Lung (tissue), 12 donors: ENCODE results near the gene NBEAL2. TPM values are rescaled to one million over a fixed set of nuclear protein-coding genes. Genes with fewer than 3 reads are reported as not detected.

Experiments used
- ATAC-seq: fragments of 200-7000 bp; cut with Tn5 transposase; one replicate; pipeline ENCODE4 v1.9.1; 2020; ENCODE audit warnings: moderate number of reproducible peaks; ENCODE audit not compliant: insufficient read depth, low FRiP score
- DNase-seq, 3 donors: peaks; one replicate each; pipeline ENCODE4 v3.0.0-alpha.2; 2013 to 2017
- H3K27ac ChIP-seq, 2 donors: one replicate each; pipeline ENCODE4 v1.5.1; 2013; ENCODE audit warnings: mild to moderate bottlenecking in 2 of 2, moderate library complexity in 2 of 2, control low read depth in 1 of 2, inconsistent platforms in 1 of 2, low read depth in 1 of 2, low read length in 1 of 2
- H3K27me3 ChIP-seq, 3 donors: one replicate each; pipeline ENCODE4 v1.5.1; 2013; ENCODE audit warnings: low read length in 2 of 3; ENCODE audit not compliant: control insufficient read depth in 3 of 3, insufficient read depth in 3 of 3
- H3K36me3 ChIP-seq, 4 donors: one replicate each; pipeline ENCODE4 v1.5.1; 2013; ENCODE audit warnings: low read length in 4 of 4, mild to moderate bottlenecking in 1 of 4, moderate library complexity in 1 of 4; ENCODE audit not compliant: control insufficient read depth in 4 of 4, insufficient read depth in 4 of 4
- H3K4me1 ChIP-seq, 5 donors: one replicate each; pipeline ENCODE4 v1.5.1; 2013; ENCODE audit warnings: low read length in 5 of 5, mild to moderate bottlenecking in 2 of 5, moderate library complexity in 1 of 5; ENCODE audit not compliant: control insufficient read depth in 5 of 5, insufficient read depth in 5 of 5
- H3K4me3 ChIP-seq: one replicate; pipeline ENCODE4 v1.5.1; 2013; ENCODE audit warnings: mild to moderate bottlenecking, control low read depth, moderate library complexity
- H3K9ac ChIP-seq, 2 donors: one replicate each; pipeline ENCODE4 v1.5.1; 2013; ENCODE audit warnings: low read length in 2 of 2, control low read depth in 1 of 2; ENCODE audit not compliant: insufficient read depth in 1 of 2
- H3K9me3 ChIP-seq, 4 donors: one replicate each; pipeline ENCODE4 v1.5.1; 2013; ENCODE audit warnings: low read length in 3 of 4, mild to moderate bottlenecking in 1 of 4, moderate library complexity in 1 of 4; ENCODE audit not compliant: control insufficient read depth in 4 of 4, insufficient read depth in 3 of 4
- WGBS, 2 donors: extraction: QIAGEN DNeasy Blood & Tissue Kit; methylation state at CpG; one replicate each; pipeline ENCODE4 v1.1.7; 2013; 5-methylcytosine and 5-hydroxymethylcytosine counted together
- polyA plus RNA-seq, 2 donors: library from polyadenylated mRNA; stranded (reverse); fragments of 200-250 nt; gene quantifications; one replicate each; pipeline ENCODE4 v1.2.1, GENCODE V29; 2013
- total RNA-seq, 2 donors: library from RNA; depleted of rRNA in 1 of 2; stranded (reverse); fragments of >200 nt in 1 of 2; gene quantifications; one replicate each; pipeline ENCODE4 v1.2.1, GENCODE V29; 2014 to 2021
- TF ChIP-seq, protein P1 (sequence below): IDR thresholded peaks from 2 replicates; pipeline ENCODE4 v1.5.1; 2012; ENCODE audit warnings: mild to moderate bottlenecking; ENCODE audit errors: control extremely low read depth, extremely low read depth
- donor health status: control.
- donor health status: control.
- donor health status: Bipolar disorder and iron deficiency.
- donor health status: healthy.
- donor health status: DM: yes; HTN: yes; CAD: no.

The NBEAL2 gene
- total and polyA plus RNA-seq, 4 donors: 64.4 to 191 (median 136) TPM

GRCh38 chr3:46976326-46977190 lies 2.9 kb upstream of the NBEAL2 start, which contains the start of gene CCDC12:
CCDC12 (minus strand) TSS chr3:46976745; CDS start chr3:46976732, 13 bp downstream.
- TF ChIP-seq, protein P1, sequence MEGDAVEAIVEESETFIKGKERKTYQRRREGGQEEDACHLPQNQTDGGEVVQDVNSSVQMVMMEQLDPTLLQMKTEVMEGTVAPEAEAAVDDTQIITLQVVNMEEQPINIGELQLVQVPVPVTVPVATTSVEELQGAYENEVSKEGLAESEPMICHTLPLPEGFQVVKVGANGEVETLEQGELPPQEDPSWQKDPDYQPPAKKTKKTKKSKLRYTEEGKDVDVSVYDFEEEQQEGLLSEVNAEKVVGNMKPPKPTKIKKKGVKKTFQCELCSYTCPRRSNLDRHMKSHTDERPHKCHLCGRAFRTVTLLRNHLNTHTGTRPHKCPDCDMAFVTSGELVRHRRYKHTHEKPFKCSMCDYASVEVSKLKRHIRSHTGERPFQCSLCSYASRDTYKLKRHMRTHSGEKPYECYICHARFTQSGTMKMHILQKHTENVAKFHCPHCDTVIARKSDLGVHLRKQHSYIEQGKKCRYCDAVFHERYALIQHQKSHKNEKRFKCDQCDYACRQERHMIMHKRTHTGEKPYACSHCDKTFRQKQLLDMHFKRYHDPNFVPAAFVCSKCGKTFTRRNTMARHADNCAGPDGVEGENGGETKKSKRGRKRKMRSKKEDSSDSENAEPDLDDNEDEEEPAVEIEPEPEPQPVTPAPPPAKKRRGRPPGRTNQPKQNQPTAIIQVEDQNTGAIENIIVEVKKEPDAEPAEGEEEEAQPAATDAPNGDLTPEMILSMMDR: no peak
- H3K9ac ChIP-seq: peak within 1 kb of the TSS; percentile 77 to 95
- H3K27ac ChIP-seq: peak within 1 kb of the TSS; percentile 93 to 94
- ATAC-seq: peak; percentile 90
- peaks cover 2 to 25% (median 13%) of the 10 kb centered on the region in 5 donors for H3K4me1 ChIP-seq
- peak within 1 kb of the TSS; percentile 76 for H3K4me3 ChIP-seq
- WGBS, 2 donors: 0 to 1% methylated on average over 64 of the region's 64 CpGs
- H3K9me3 ChIP-seq: no peaks in the 10 kb centered on the region
- peak; percentile 98 to 100 (median 99) for DNase-seq
- peaks cover 0 to 3% (median 0%) of the 10 kb centered on the region in 4 donors for H3K36me3 ChIP-seq
- H3K27me3 ChIP-seq: no peaks in the 10 kb centered on the region

DNA sequence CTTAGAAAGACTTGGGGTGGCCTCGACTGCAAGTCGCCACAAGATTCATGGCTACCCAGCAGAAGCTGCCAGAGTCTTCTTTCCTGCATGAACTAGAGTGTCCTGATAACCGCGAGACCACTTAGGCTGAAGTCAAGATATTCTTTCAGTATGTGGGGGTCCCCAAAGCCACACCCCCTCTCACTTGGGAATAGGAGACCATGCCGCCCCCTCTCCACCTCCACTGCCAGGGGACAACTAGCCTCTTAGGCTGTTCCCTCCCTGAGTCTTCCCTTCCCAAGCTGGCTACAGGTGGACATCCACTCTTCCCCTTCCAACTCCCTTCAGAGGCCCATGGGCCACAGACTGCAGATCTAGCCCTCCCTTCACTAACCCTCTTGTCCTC lies 1.7 kb upstream of the NBEAL2 start:
- ATAC-seq (no peak), DNase-seq (no peak)
- H3K9ac ChIP-seq: no peak overlapping the region
- no peaks in the 10 kb centered on the region for H3K27me3 ChIP-seq
- TF ChIP-seq, protein P1: no peak
- peak overlapping the region; percentile 55 to 77 for H3K27ac ChIP-seq
- no peak overlapping the region for H3K4me3 ChIP-seq
- H3K36me3 ChIP-seq: peaks cover 0 to 3% (median 0%) of the 10 kb centered on the region in 4 donors
- no peaks in the 10 kb centered on the region for H3K9me3 ChIP-seq
- peaks cover 0 to 30% (median 24%) of the 10 kb centered on the region in 5 donors for H3K4me1 ChIP-seq
- WGBS, 2 donors: 94 to 100% methylated on average over 5 of the region's 5 CpGs

DNA sequence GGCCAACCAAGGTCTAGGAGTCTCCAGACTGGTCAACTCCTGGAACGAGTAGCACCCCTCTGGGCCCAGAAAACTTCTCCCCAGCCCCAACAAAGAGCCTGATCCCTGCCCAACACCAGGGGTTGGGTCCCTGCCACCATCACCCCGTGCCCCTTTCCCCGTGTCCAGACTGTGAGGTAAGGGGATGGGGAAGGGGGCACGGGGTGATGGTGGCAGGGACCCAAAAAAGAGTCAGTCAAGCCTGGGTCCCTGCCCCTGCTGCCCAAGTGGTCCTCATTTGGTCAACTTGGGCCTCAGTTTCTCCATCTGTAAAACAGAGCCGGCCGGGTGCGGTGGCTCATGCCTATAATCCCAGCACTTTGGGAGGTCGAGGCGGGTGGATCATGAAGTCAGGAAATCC lies 1.1 kb upstream of the NBEAL2 start:
- Histone ChIP-seq H3K4me1 (peaks cover 2 to 30% (median 24%) of the 10 kb centered on the region in 5 donors), H3K36me3 (peaks cover 0 to 3% (median 0%) of the 10 kb centered on the region in 4 donors), H3K9ac (no peak overlapping the region), H3K27ac (peak overlapping the region; percentile 91 to 92), H3K4me3 (no peak overlapping the region), H3K27me3 (no peaks in the 10 kb centered on the region), H3K9me3 (no peaks in the 10 kb centered on the region)
- DNase-seq (no peak), ATAC-seq (no peak)
- 89 to 90% methylated on average over 9 of the region's 9 CpGs for WGBS, 2 donors
- TF ChIP-seq, protein P1: no peak
